ENCODE measurements around the gene LCP1.

Gene LCP1

DNA sequence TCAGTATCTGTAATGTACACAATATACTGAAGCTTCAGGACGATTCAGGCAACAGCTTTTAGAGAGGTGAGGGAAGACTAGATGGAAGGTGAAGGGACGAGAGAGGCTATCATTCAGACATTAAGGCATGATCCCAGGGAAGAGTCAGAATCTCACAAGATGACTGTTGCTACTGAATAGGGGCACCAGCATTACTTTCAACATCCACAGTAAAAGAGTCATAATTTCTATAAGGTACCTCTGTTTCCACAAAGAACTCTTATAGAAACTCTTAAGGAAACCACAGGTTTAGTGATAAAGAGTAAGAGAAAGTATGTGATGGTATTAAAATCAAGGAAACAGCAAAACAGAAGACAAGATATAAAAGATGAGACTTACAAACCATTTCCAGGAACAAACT lies 23.0 kb downstream of the LCP1 start:
- DNase-seq (ENCODE audit: low read depth): no peak

DNA sequence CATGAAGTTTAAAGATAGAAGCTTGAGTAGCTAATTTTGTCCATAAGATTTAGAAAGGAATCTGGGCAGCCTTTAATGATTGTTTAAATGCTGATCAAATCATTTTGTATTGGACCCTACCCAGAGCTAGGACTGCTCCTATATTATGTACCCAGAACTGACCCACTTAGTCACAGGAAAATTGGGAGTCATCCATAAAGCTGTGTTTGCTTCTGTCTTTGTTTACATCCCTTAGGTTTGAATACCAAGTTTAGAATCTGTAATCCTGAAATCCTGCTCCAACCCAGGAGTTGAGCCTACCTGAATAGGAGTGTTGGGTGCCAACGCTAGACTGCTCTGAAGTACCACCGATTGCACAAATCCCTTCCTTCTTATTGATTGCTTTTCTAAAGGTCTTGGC lies 23.8 kb downstream of the LCP1 start:
- no peak for DNase-seq (ENCODE audit: low read depth)

DNA sequence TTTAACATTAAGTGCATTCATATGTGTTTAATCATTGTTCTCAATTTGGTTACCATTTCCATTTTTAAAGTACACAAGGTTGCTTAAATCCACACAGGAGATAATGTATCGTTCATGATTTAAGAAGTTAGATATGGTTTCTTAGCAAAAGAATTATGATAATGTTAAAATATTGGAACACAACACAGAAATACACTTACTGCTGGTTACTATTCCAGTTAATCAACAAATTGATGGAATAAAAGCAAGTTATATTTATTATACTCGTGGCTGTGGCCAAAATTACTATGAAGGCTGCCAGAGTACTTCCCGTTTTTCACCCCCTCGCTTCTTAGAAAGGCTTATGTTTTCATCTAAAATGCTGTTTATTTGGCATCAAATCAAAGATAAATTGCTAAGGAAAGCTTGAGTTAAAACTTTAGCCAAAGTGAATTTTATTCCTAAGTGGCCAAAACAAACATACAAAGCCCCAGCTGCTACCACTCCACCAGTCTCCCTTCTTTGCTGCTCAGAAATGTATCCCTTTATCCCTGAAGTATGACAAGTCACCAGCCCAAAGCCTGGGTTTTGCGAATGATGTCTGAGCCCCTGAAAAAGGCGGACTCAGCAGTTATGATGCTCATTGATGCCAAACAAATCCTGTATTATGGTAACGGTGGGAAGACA lies 27.7 kb downstream of the LCP1 start:
- DNase-seq (ENCODE audit: low read depth): no peak

DNA sequence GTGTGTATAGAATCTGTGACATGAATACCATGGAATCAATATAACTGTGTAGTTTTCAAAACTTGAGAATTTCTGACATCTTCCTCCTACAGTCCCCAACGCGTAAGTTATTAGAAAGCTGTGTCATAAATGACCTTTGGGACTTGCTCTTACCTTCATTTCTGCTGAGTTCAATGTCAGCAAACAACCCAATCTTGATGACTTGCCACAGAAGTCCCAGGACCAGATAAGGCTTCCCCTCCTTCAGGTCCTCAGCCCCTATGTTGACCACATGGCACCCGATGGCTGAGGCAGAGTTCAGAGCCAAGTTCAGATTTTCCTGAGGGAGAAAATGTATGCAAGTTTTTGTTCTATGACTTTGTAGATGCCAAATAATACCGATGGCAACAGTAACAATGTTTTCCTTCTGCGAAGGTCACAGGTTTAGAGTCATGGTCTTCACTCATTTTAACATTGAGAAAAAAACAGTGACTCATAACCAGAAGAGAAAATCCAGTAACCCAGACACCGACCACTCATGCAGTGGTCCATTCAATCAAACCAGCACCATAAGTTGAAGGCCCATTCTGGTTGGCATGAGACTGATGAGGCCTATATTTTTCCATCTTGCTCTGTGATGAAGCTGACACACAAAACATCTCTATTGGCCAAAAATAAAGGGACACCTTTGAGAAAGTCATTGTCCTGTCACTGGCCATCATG lies 29.2 kb downstream of the LCP1 start:
- DNase-seq (ENCODE audit: low read depth): no peak

DNA sequence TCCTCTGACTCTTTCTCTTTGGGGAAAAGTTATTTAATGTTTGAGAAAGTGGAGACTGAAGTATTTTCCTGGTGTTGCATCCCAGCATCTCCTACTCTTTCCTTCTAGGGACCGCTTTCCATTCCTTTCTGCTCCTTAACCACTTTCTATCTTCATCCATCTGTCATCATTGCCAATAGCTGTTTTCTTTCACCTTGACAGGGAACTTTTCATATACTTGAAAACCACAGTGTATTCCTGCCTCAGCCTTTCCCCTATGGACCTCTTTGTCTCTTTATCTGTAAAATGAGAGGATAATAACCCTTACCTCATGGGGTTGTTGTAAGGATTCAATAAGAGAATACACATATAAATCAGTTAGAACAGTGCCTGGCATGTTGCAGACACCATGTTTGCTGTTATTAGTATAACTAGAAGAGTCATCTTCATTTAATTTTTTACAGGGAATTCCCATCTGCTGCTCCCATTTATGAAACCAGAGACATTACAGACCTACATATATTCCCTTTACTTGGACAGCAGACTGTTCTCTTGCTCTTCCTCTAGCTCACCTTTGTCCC lies 31.8 kb downstream of the LCP1 start:
- no peak for DNase-seq (ENCODE audit: low read depth)

DNA sequence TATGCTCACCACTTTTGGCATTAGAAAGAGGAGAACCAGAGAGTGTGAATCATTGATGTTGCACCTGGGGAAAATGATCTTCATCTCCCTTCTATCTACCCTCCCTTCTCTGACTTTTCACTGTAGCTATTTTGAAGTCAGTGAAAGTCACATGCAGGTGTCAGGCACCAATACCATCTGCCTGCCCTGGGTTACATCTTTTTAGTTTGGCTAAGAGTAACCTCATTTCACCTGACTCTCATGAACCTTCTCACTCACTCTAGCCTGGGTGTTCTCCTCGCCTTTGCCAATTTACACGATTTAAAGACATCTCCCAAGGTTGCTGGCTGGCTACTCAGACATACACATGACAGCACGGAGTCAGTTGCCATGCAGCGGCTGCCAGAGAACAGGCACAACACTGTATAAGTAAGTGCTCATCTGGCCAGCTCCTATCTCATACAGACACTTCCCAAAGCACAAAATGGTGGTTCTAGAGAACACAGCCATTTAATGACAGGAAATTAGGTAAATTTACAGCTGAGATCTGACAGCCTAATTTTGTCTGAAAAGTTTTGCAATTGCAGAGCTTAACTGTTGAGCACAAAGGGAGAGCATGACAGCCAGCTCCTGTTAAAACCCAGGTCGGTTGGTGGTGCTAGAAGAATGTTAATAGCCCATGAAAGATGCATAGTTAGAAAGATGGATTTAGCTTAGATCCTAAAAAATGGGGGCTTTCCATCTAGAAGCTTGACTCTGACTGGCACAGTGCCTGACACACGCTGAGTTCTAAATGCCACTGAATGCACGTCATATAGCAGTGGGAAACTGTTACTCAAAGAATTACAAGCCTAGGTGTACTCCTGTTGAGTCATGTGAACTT lies 32.5 kb downstream of the LCP1 start:
- no peak for DNase-seq (ENCODE audit: low read depth)

DNA sequence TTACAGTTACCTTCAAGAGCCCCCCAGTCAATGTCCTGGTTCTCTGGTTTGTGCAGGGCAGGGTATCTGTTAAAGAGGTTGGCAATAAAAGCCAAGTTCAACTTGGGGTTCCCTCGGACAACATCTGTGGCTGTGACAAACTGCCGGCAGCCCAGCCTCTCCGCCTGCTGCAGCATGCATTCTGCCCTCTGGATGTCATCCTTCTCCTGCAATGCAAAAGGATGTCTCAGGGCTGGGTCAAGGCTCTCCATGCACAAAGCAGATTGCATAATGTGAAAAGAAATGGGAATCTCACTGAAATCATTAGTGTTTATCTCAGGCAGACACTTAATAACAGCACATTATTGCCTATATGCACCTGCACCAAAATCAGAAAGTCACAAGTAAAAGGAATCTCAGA lies 35.1 kb downstream of the LCP1 start:
- DNase-seq (ENCODE audit: low read depth): no peak

DNA sequence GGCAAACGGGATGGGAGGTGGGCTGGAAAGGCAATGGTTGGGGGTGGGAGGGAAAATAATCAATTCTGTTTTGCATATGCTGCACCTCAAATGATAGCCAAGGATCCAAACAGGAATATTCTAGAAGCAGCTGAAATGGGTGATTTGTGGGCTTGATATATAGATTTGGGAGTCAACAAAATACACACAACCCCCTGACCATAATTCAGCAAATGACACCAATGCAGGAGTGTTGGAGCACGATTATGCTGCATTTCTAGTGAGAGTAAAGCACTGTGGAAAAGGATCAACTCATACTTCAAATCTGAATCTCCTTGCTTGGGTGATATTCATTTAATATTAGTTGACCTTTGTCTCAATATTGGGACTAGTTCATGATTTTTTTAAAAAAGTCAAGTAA lies 36.0 kb downstream of the LCP1 start:
- no peak for DNase-seq (ENCODE audit: low read depth)

DNA sequence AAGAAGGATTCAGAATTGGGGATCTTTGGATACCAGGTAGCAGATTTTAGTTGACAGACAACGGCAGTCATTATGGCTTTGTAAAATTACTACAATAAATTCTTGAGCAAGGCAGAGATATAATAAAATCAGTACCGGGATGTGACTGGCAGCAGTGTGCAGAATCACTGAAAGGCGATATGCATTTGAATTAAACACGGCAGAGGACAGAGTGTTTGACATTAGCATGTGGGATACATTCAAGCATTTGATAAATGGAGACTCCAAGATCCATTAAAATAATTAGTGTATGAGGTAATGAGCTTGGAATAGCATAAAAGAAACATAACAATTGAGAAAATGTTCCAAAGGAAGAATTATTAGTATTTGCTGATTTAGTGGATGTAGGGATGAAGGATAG lies 36.8 kb downstream of the LCP1 start:
- DNase-seq (ENCODE audit: low read depth): no peak

DNA sequence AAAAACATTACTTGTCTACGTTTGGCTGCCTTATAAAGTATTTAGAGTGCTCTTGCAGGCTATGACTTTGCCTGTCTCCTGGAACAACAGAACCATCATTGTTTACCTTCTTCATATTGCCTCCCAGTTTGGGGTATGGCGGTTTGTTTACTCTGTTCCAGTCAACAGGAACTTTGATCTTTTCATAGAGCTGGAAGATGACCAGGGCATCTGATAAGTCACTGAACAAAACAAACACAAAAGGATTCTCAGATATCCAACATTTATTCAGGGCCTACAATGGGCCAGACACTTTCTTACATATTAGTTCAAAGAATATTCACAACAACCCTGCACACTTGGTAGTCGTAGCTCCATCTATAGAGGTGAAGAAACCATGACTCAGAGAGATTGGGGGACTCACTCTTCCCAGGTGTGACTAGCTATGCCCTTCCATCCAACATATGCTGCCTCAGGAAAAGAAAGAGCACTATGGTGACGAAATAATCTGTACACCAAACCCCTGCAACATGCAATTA lies 38.7 kb downstream of the LCP1 start:
- DNase-seq (ENCODE audit: low read depth): no peak

DNA sequence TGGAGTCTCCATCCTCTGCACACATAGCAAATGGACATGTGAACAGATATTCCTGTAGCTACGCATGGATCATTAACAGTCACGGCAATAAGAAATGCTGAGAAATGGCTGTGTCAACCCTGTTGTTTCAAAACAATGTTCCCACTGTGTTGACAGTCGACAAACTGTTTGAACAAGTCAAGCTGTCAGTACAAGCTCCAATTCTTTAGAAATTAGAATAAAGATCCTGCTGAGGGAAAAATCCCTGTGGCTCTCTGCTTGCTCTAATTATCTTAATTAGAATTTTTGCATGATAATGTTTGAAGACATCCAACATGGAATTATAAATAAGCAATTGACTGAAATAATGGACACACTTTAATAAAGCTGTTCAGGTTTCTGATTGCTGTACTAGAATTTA lies 39.2 kb downstream of the LCP1 start:
- no peak for DNase-seq (ENCODE audit: low read depth)

DNA sequence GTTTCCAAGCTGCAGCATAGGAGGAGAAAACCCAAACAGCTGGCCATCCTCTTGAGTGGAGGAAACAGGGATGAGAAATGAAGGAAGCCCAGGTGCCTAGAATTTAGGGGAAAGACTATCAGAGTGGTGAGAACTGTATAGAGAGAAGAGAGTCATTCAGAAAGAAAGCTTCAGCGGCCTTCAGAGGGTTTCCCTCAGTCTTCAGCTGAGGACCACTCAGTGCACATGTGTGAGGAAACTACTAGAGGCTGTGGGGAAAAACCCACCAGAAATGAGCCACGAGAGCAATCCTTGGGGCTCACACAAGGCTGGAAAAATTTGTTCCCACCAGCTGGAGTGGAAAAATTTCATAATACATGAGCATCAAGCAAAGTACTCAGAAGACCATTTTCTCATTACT lies 41.9 kb downstream of the LCP1 start:
- DNase-seq (ENCODE audit: low read depth): no peak

DNA sequence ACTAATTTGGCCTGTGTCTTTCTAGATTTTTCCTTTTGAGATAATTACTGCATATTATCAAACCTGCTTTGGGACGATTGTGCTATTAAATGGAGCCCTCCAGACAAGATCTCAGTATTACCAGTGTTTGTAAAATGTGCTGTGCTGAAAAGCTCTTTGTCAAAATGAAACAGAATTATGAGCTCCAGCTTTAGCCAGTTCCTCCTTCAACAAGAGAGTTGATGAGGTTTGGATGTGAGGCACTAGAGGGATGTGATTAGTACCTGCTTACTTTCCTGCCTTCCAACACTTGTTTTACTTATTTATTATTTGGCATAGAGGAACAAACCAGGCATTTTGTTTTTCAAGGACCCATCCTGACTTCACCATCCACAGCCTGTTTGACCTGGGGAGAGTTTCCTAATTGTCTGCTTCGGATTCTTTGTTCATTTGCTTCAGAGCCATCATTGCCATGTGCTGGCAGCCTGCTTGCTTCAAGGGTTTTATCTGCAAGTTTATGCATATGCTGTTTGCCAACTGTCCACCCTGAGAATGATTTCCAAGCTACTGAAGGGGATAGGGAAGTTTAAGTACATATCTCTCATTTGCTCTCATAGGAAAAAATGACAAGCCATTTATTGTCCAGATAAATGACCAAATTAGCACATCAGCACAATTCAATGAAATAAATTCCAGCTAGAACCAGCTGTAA lies 44.2 kb downstream of the LCP1 start:
- no peak for DNase-seq (ENCODE audit: low read depth)

DNA sequence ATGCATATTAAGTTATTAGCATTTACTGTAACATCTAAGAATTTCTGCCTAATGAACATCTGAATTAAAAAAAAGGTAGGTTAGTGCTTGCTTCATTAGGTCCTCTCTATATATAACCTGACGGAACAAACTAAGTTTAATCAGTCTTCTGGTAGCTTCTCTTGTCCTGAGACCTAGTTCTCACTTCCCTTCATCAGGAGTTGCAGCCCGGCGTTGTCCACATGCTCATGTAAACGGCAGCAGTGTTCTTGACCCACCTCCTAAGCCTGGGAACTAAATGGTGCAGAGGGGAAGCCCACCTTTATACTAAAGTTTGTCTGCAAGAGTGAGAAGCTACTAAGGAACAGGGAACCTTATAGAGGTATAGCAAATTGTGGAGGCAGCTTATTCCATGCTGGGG lies 45.3 kb downstream of the LCP1 start:
- no peak for DNase-seq (ENCODE audit: low read depth)

DNA sequence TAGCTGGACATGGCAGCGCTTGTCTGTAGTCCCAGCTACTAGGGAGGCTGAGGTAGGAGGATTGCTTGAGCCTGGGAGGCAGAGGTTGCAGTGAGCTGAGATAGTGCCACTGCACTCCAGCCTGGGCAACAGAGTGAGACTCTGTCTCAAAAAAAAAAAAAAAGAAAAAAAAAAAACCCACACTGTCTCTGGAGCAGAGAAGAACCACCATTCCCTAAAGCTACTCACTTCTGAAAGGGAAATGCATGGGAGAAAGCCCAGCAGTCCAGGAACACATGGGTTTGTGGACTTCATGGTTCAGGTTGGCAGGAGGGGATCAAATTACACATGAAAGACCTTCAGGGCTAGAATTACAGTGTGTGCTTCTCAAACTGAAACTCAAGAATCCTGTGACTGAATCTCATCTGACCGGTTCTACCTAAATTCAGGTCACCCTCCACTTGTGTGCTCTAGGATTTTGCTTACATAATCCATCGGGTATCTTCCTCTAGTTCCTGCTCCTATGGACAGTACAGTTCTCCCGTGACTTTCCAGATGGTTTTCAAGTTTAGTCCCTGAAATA lies 46.9 kb downstream of the LCP1 start:
- no peak for DNase-seq (ENCODE audit: low read depth)

DNA sequence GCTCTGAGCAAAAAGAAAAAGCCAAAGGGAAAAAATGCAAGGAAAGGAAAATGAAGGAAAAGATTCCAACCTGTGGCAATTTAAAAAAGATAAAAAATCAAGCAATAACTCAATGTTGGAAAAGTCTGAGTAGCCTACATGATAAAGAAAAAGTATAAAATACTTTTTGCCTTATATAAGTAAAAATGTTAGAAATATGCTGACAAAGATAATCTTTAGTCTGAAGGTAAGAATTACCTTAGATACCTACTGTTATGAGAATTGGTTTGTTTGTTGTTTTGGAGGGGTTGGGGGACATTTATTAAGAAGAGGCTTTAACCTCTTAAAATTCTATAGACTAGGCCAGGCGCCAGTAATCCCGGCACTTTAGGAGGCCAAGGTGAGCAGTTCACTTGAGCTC lies 47.5 kb downstream of the LCP1 start:
- DNase-seq (ENCODE audit: low read depth): no peak

DNA sequence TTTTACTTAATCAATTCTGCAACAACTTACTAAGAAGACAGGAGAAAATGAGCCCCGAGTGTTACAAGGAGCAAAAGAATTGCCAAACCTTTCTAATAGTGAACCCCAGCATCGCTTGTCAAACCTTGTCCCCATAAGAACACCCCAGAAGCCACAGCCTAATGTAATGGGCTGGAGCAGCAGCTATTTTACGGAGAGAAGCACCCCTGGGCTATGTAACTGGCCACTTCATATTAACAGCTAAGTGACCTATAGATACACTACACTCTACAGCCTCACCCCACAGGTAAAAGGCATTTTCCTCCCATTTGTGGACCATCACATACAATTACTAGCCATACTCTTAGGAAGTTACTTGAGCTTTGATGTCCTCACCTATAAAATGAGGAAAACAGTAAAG lies 49.9 kb downstream of the LCP1 start:
- no peak for DNase-seq (ENCODE audit: low read depth)

DNA sequence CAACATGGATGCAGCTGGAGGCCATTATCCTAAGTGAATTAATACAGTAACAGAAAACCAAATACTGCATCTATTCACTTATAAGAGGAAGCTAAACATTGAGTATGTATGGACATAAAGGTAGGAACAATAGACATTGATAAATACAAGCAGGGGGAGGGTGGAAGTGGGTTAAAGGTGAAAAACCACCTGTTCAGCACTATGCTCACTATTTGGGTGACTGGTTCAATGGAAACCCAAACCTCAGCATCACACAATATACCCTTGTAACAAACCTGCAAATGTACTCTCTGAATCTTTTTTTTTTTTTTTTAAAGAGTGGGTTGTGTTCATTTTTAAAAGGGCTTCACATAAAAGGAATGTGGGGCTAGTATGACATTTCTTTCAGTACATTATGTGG lies 50.3 kb downstream of the LCP1 start:
- DNase-seq (ENCODE audit: low read depth): no peak

DNA sequence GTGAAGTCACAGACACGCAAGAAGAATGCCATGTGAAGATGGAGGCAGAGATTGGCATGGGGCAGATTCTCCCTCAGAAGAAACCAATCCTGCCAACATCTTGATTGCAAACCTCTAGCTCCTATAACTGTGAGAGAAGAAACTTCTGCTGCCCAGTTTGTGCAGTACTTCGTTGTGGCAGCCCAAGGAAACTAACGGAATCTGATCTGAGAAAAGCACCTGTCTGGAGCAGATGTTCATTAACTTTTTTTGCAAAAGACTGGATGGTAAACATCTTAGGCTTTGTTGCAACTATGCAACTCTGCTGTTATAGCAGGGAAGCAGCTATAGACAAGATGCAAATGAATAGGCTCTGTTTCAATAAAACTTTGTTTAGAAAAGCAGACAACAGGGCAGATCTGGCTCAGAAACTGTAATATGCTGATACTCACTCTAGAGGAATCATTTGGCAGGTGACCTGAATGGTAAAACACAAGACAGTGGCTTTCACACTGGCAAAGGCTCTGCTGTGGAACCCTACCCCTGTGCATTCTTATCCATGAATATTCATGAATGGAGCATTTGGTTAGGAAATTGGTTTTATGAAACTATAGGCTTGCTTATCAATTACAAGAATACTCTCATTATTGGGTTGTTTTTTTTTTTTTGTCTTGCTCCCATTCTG lies 51.9 kb downstream of the LCP1 start:
- no peak for DNase-seq (ENCODE audit: low read depth)

DNA sequence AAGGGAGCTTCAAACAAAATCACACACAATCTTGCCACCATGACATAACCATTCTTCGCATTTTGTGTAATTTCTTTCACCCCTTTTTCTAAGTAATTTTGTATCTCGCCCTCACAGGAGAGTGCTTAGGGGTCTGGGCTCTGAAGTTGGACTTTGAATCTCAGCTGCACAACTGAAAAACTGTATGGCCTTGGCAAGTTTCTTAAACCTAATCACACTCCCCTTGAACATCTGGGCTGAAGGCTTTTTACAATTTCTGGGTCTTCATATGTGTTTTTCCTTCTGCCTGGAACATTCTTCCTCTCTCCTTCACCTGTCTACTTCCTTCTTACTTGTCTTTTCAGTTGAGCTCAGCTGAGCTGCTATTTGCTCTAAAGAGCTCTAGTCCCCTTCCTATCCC lies 52.9 kb downstream of the LCP1 start:
- DNase-seq (ENCODE audit: low read depth): no peak

DNA sequence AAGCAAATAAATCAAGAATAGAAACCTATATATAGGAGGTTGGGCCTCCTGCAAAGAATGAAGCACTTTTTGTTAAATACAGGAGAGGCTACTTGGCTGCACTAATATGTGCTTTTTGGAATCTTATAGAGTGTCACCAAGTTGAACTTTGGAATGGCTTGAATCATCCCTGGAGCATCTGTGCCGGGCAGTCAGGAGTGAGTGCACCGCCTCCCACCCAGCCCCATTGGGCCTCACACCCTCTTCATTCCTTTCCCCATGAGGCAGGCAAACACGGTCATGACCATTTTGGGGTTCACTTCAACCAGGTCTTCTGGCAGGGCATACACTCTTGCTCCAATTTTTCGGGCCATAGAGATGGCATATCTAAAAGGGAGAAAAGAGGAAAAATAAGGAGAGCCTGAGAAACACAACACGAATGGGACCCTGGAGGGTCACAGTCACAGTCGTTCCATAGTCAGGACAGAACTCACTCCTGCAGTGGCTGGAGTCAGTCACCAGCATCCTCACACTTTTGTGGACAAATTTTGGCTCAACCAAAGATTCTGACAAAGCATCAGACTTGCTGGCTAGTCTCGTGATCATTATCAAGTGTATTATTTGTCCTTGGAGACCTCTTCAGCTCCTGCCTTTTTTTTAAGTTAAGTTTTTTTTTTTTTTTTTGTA lies 54.5 kb downstream of the LCP1 start:
- DNase-seq (ENCODE audit: low read depth): no peak
